GM12878 (cell line): Measurements from ENCODE around the gene AVEN. TPM values are rescaled to one million over a fixed set of nuclear protein-coding genes. Genes with fewer than 3 reads are reported as not detected.

ENCODE experiments used
- ATAC-seq: fragments of 200-7000 bp; cut with Tn5 transposase; 3 replicates; pipeline ENCODE4 v1.9.1; 2020; ENCODE audit warnings: mild to moderate bottlenecking, moderate library complexity
- BruUV-seq: library from RNA; stranded (reverse); fragments of 400-500 nt; replicated peaks from 2 replicates; lab custom pipeline; 2021; lab: Mats Ljungman, UMichigan
- CTCF ChIA-PET: fragments of 300-600 bp; sonication (Branson Sonifier 250); formaldehyde crosslinking; extraction: SDS; loops from one replicate; lab custom pipeline; 2021; ENCODE audit warnings: inconsistent platforms; lab: Yijun Ruan, JAX
- POLR2A ChIA-PET: fragments of 350-600 bp; formaldehyde crosslinking; extraction: SDS; loops from one replicate; lab custom pipeline; 2021; ENCODE audit warnings: inconsistent platforms; lab: Charles Lee
- RAD21 ChIA-PET: fragments of 300-600 bp; sonication (Branson Sonifier 250); formaldehyde crosslinking; loops from one replicate; lab custom pipeline; 2023; ENCODE audit warnings: antibody characterized with exemption; ENCODE audit not compliant: unreplicated experiment; lab: Charles Lee
- SMC1A ChIA-PET: fragments of 300-600 bp; sonication (Branson Sonifier 250); formaldehyde crosslinking; loops from one replicate; lab custom pipeline; 2023; ENCODE audit not compliant: unreplicated experiment, uncharacterized antibody; lab: Charles Lee
- DNase-seq: peaks from one replicate; pipeline ENCODE4 v3.0.0-alpha.2; 2011; ENCODE audit warnings: low read depth, low spot score
- FAIRE-seq: peaks from 3 replicates; lab custom pipeline; 2011; peaks lifted over from hg19 to GRCh38; lab: Jason Lieb, UNC
- H2AFZ ChIP-seq: 2 replicates; pipeline ENCODE4 v1.6.0; 2011; ENCODE audit warnings: low read depth, low read length, control low read depth; ENCODE audit not compliant: control insufficient read depth
- H3K27ac ChIP-seq: 2 replicates; pipeline ENCODE4 v1.5.1; 2011; ENCODE audit warnings: control low read depth; ENCODE audit not compliant: control insufficient read depth, insufficient read depth
- H3K27me3 ChIP-seq, 2 experiments: replicated peaks in 1 of 2; 2 replicates each; pipeline versions ENCODE4 v1.6.0 to v1.6.1; 2011; ENCODE audit warnings: low read length in 1 of 2; ENCODE audit not compliant: control insufficient read depth in 2 of 2, insufficient read depth in 2 of 2
- H3K36me3 ChIP-seq, 2 experiments: 2 replicates each; pipeline ENCODE4 v1.5.1; 2011; ENCODE audit warnings: low read length in 1 of 2; ENCODE audit not compliant: control insufficient read depth in 2 of 2, insufficient read depth in 2 of 2
- H3K4me1 ChIP-seq: 2 replicates; pipeline ENCODE4 v1.6.1; 2011; ENCODE audit warnings: mild to moderate bottlenecking, low read length, moderate library complexity, mixed read lengths; ENCODE audit not compliant: control insufficient read depth, insufficient read depth
- H3K4me2 ChIP-seq: 2 replicates; pipeline ENCODE4 v1.6.0; 2011; ENCODE audit warnings: control low read depth; ENCODE audit not compliant: control insufficient read depth, insufficient read depth
- H3K4me3 ChIP-seq: fragments of 200-600 bp; sonication (generic); 2 replicates; pipeline ENCODE4 v1.5.1; 2016
- H3K79me2 ChIP-seq: 2 replicates; pipeline ENCODE4 v1.6.0; 2011; ENCODE audit warnings: low read length; ENCODE audit not compliant: control insufficient read depth, insufficient read depth
- H3K9ac ChIP-seq: 2 replicates; pipeline ENCODE4 v1.8.0; 2011; ENCODE audit warnings: low read length, control low read depth, mixed read lengths; ENCODE audit not compliant: control insufficient read depth, insufficient read depth
- H3K9me3 ChIP-seq: replicated peaks from 3 replicates; pipeline ENCODE4 v1.5.1; 2011; ENCODE audit warnings: mild to moderate bottlenecking, low read length; ENCODE audit not compliant: control insufficient read depth, insufficient read depth
- H4K20me1 ChIP-seq: 2 replicates; pipeline ENCODE4 v1.6.0; 2011; ENCODE audit not compliant: control insufficient read depth, insufficient read depth
- BRCA1 ChIP-seq: IDR thresholded peaks from 2 replicates; pipeline ENCODE4 v1.6.1; 2011; ENCODE audit warnings: low read depth, low read length, improper control_type of control experiment
- CEBPB ChIP-seq, 2 experiments: fragments of 150-350 bp in 1 of 2; IDR thresholded peaks; 2 replicates each; pipeline ENCODE4 v1.6.1; 2012 to 2014; ENCODE audit warnings: low read depth in 2 of 2, low read length in 2 of 2, borderline replicate concordance in 1 of 2, inconsistent platforms in 1 of 2
- CREM ChIP-seq: IDR thresholded peaks from 2 replicates; pipeline ENCODE4 v1.6.1; 2014; ENCODE audit warnings: antibody characterized with exemption, low read depth
- ELK1 ChIP-seq: IDR thresholded peaks from 2 replicates; pipeline ENCODE4 v1.6.1; 2012; ENCODE audit warnings: low read depth, low read length, improper control_type of control experiment
- JUND ChIP-seq: IDR thresholded peaks from 2 replicates; pipeline ENCODE4 v1.6.1; 2012; ENCODE audit warnings: low read depth, mild to moderate bottlenecking, low read length, improper control_type of control experiment, moderate library complexity
- NFYB ChIP-seq: IDR thresholded peaks from 2 replicates; pipeline ENCODE4 v1.6.1; 2011; ENCODE audit warnings: low read depth, mild to moderate bottlenecking, low read length, improper control_type of control experiment, moderate library complexity; ENCODE audit not compliant: insufficient read depth
- RB1 ChIP-seq: fragments of 450-650 bp; formaldehyde crosslinking; IDR thresholded peaks from 2 replicates; pipeline ENCODE4 v1.6.1; 2017; ENCODE audit warnings: mild to moderate bottlenecking, borderline replicate concordance
- SREBF2 ChIP-seq: IDR thresholded peaks from 2 replicates; pipeline ENCODE4 v1.6.1; 2012; ENCODE audit warnings: mild to moderate bottlenecking, low read length
- WGBS: methylation state at CpG from one replicate; pipeline ENCODE4 v1.1.6; 2016; ENCODE audit warnings: low lambda C conversion rate; ENCODE audit not compliant: insufficient replicate concordance, insufficient coverage; ENCODE audit errors: missing lambda C conversion rate; 5-methylcytosine and 5-hydroxymethylcytosine counted together
- in situ Hi-C: fragments of 300-500 bp; cut with MboI; formaldehyde crosslinking; loops from 9 replicates; pipeline ENCODE4 v1.14.3; 2018; ENCODE audit warnings: mixed read lengths
- intact Hi-C: fragments of 100-400 bp; cut with micrococcal nuclease; formaldehyde crosslinking; loops from one replicate; pipeline ENCODE4 v1.14.2; 2022; ENCODE audit not compliant: unreplicated experiment
- polyA plus RNA-seq, 11 experiments: library from polyadenylated mRNA; depleted of rRNA in 4 of 11; unstranded in 6 of 11; stranded (reverse) in 5 of 11; fragments of >200 nt; fragmentation: Nextera tagmentation in 4 of 11; fragmentation: Illumina TruSeq in 1 of 11; extraction: Ambion mirVana in 4 of 11; extraction: Trizol in 1 of 11; gene quantifications; 1 replicate in 1 of 11; 2 replicates in 10 of 11; pipeline versions ENCODE4 v1.2.1 to v1.2.3, GENCODE V29; 2011 to 2016; ENCODE audit warnings: inconsistent platforms in 2 of 11, missing spikeins in 2 of 11, low read depth in 1 of 11
- total RNA-seq, 4 experiments: library from RNA; depleted of rRNA in 3 of 4; stranded (reverse); fragments of >200 nt in 3 of 4; fragmentation: Illumina TruSeq in 1 of 4; extraction: Trizol in 1 of 4; gene quantifications; 2 replicates each; pipeline versions ENCODE4 v1.2.1 to v1.2.3, GENCODE V29; 2013 to 2021

Gene AVEN
- total and polyA plus RNA-seq, 10 of the 15 experiments (the other 5 are each of a cell fraction or from before 2014, with no cell fraction given): 1.4 to 15.1 (median 10.5) TPM

GRCh38 chr15:33839540-33839939 is 199.5 kb downstream of the AVEN start (continued):
- TF ChIP-seq CEBPB (IDR thresholded peaks at IDR 0.05; ENCODE audit: borderline replicate concordance in 1 of 2, low read depth in 2 of 2, low read length in 2 of 2): no peak
- TF ChIP-seq CREM: no peak
- TF ChIP-seq BRCA1: no peak
- no peak for TF ChIP-seq ELK1
- TF ChIP-seq JUND: no peak
- TF ChIP-seq RB1: no peak

GRCh38 chr15:33837294-33837693 is 201.7 kb downstream of the AVEN start:
- Histone ChIP-seq H4K20me1 (no peaks in the 10 kb centered on the region), H3K27me3 (no peaks in the 10 kb centered on the region; a peak in 1 of 4 replicates), H3K79me2 (no peaks in the 10 kb centered on the region), H3K9me3 (no peaks in the 10 kb centered on the region), H3K4me1 (no peaks in the 10 kb centered on the region), H3K9ac (no peak overlapping the region), H2AFZ (no peak overlapping the region), H3K4me3 (no peak overlapping the region), H3K4me2 (no peak overlapping the region), H3K36me3 (no peaks in the 10 kb centered on the region), H3K27ac (no peak overlapping the region)
- no peak for DNase-seq
- no peak for FAIRE-seq
- SMC1A ChIA-PET: no interaction called here
- CTCF ChIA-PET: interaction anchor here (1.1 kb wide), 1 partner anchor 108 kb away, joined by 3 read pairs; no protein-coding TSS in a partner anchor
- WGBS: 26% methylated on average over 1 of the region's 1 CpG
- no TSS peak for BruUV-seq
- RAD21 ChIA-PET: no interaction called here
- no peak for ATAC-seq
- in situ Hi-C loops: no loop called here
- POLR2A ChIA-PET: no interaction called here
- no peak for TF ChIP-seq NFYB
- no peak for TF ChIP-seq SREBF2
- intact Hi-C loops: loop anchor here (2.0 kb wide), 1 partner anchor 36 kb away; no protein-coding TSS in a partner anchor
